Left renal cortex interstitium (tissue), 4 donors: ENCODE measurements around the gene MTHFSD. TPM values are rescaled to one million over a fixed set of nuclear protein-coding genes. Genes with fewer than 3 reads are reported as not detected.

Experiments
- DNase-seq, 4 donors: peaks; one replicate each; pipeline ENCODE4 v3.0.0-alpha.2; 2013; ENCODE audit warnings: low read depth in 4 of 4, low spot score in 2 of 4, missing footprints in 1 of 4
- polyA plus RNA-seq, 4 donors: library from polyadenylated mRNA; unstranded; fragments of 120-200 nt; gene quantifications; one replicate each; pipeline ENCODE4 v1.2.1, GENCODE V29; 2013; ENCODE audit not compliant: insufficient read length in 4 of 4

The MTHFSD gene
- polyA plus RNA-seq, 4 donors, result 19.1 to 33.8 (median 28.3) TPM

GRCh38 chr16:86504315-86505184 lies 50.5 kb downstream of the MTHFSD start:
- DNase-seq, result no peak

- DNase-seq, result no peak
Measured at GRCh38 chr16:86503830-86504229, 51.2 kb downstream of the MTHFSD start.

GRCh38 chr16:86502856-86503748 lies 51.9 kb downstream of the MTHFSD start:
- DNase-seq, result no peak

GRCh38 chr16:86501989-86502855 lies 52.8 kb downstream of the MTHFSD start:
- no peak for DNase-seq

- no peak for DNase-seq
Measured at GRCh38 chr16:86500708-86501510, 54.1 kb downstream of the MTHFSD start.

GRCh38 chr16:86499889-86500707 lies 54.9 kb downstream of the MTHFSD start:
- DNase-seq, result no peak

GRCh38 chr16:86499440-86499786 lies 55.6 kb downstream of the MTHFSD start:
- DNase-seq, result no peak

GRCh38 chr16:86498671-86499439 lies 56.2 kb downstream of the MTHFSD start:
- DNase-seq, result no peak

GRCh38 chr16:86498155-86498670 lies 56.8 kb downstream of the MTHFSD start:
- no peak for DNase-seq

GRCh38 chr16:86497551-86498021 lies 57.4 kb downstream of the MTHFSD start:
- DNase-seq, result no peak

- DNase-seq, result no peak
Measured at GRCh38 chr16:86496929-86497461, 58.0 kb downstream of the MTHFSD start.

- DNase-seq, result no peak
Measured at GRCh38 chr16:86496262-86496928, 58.6 kb downstream of the MTHFSD start.

GRCh38 chr16:86495756-86496261 lies 59.2 kb downstream of the MTHFSD start:
- no peak for DNase-seq

- DNase-seq, result no peak
Measured at GRCh38 chr16:86495357-86495701, 59.7 kb downstream of the MTHFSD start.

- no peak for DNase-seq
Measured at GRCh38 chr16:86494565-86495356, 60.3 kb downstream of the MTHFSD start.

GRCh38 chr16:86494039-86494564 lies 60.9 kb downstream of the MTHFSD start:
- no peak for DNase-seq
